ENCODE measurements around the gene GDPD2.

GDPD2 gene

GRCh38 chrX:70470850-70471289, 47.8 kb downstream of the GDPD2 start:
- no peak for DNase-seq (ENCODE audit: extremely low read depth in 1 of 2, low read depth in 1 of 2)

- no peak for DNase-seq (ENCODE audit: extremely low read depth in 1 of 2, low read depth in 1 of 2)
Measured at GRCh38 chrX:70476166-70476933, 53.2 kb downstream of the GDPD2 start.

GRCh38 chrX:70476934-70477733, 54.0 kb downstream of the GDPD2 start:
- DNase-seq (ENCODE audit: extremely low read depth in 1 of 2, low read depth in 1 of 2), result no peak

- DNase-seq (ENCODE audit: extremely low read depth in 1 of 2, low read depth in 1 of 2), result no peak
Measured at GRCh38 chrX:70477734-70478075, 54.6 kb downstream of the GDPD2 start.

- DNase-seq (ENCODE audit: extremely low read depth in 1 of 2, low read depth in 1 of 2), result no peak
Measured at GRCh38 chrX:70478526-70479245, 55.6 kb downstream of the GDPD2 start.

GRCh38 chrX:70479247-70479921, 56.3 kb downstream of the GDPD2 start:
- DNase-seq (ENCODE audit: extremely low read depth in 1 of 2, low read depth in 1 of 2), result no peak

- no peak for DNase-seq (ENCODE audit: extremely low read depth in 1 of 2, low read depth in 1 of 2)
Measured at GRCh38 chrX:70479922-70480659, 57.0 kb downstream of the GDPD2 start.

- no peak for DNase-seq (ENCODE audit: extremely low read depth in 1 of 2, low read depth in 1 of 2)
Measured at GRCh38 chrX:70480660-70481018, 57.5 kb downstream of the GDPD2 start.

- DNase-seq (ENCODE audit: extremely low read depth in 1 of 2, low read depth in 1 of 2), result no peak
Measured at GRCh38 chrX:70481471-70482270, 58.6 kb downstream of the GDPD2 start.

GRCh38 chrX:70482300-70482699, 59.2 kb downstream of the GDPD2 start:
- DNase-seq (ENCODE audit: extremely low read depth in 1 of 2, low read depth in 1 of 2), result no peak

All from activated CD8-positive, alpha-beta memory T cell treated with anti-CD3 and anti-CD28 coated beads for 1 hour (primary cell).